Measurements from ENCODE around the gene TBC1D5.
A peak's percentile ranks its signal among the peaks of the same experiment; 100 is the strongest.
"Not testable (repeated sequence)": the region's sequence is repeated elsewhere in the genome, so short reads cannot be mapped to it uniquely, and the experiment has no call there.

Gene TBC1D5

DNA sequence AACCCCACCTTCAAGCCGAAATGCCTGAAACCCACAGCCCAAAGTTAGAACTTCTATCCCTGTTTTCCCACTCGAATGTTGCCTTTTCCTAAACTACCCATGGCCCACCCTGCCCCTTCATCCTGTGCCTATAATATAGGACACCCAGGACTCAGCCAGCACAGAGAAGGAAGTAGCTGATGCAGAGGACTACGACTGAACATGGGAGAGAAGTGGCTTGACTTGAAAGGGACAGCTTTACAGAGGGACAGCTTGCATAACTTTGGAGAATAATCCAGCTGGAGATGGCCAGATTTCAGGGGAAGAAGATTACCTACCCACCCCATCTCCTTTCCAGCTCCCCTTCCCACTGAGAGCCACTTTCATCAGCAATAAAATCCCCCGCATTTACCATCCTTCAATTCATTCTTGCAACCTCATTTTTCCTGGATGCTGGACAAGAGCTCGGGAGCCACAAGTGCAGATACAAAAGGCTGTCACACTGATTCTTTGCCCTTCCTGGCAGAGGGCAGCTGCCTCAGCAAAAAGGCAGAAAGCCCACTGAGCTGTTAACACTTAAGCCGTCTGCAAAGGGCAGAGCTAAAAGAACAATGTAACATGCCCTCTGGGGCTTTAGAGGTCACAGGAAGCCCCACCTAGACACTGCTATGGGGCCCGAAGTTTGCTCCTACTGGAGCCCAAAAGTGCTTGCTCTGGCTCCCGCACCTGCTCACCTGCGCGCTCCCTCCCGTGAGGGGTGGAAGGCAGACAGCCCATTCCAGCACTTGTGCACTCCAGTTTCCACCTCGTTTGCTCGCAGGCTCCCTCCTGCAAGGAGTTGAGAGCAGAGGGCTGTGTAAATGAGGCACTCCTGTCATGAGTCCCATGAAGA is 224.0 kb downstream of the TBC1D5 start:
- no peak for DNase-seq

DNA sequence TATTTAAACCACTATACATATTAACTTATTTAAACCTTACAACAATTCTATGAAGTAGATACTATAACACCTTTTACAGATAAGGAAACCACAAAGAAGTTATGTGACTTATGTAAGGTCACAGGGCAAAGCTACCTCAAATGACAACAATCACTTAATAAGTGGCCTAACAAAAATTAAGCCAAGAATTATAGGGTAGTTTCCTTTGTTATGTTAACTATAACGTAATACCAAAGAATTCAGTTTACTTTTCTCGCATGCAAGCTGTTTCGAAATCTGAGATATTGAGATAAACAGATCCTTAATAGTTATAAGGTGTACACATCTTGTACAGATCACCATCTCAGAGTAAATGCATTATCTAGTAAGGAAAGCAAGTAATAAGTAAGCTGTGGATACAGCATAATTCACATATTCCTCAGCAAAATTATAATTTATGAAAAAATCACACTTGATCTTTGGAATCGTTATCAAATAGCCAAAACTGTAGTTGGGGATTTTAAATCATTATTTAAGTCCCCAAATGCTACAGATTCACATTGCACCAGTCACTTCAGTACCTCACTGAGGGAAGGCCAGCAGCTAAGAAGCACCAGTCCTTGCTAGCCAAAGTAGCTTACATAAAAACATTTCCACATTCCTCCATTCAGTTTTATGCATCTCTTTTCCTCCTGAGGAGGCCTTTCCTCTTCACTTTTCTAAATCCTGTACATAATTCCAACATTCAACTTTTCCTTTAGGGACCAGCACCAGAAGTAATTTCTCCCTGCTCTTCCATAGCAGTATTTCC is 226.8 kb downstream of the TBC1D5 start:
- DNase-seq, result no peak

DNA sequence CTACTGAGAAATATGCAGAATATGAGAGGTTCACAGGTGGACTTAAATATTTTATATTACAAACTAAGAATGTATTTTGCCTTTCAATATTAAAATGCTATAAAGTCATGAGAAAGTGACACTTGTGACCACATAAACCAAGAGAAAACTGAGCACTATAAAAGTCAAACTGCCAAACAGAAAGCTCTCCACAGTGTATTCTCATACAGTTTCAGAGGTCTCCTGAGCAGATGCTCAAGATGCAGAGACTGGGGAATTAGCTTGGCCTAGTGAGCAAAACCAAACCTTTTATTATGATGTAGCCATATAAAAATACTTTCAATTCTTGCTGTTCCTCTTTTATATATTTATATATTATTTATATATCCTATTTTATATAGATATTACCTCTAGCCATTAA is 227.8 kb downstream of the TBC1D5 start:
- DNase-seq, result no peak

DNA sequence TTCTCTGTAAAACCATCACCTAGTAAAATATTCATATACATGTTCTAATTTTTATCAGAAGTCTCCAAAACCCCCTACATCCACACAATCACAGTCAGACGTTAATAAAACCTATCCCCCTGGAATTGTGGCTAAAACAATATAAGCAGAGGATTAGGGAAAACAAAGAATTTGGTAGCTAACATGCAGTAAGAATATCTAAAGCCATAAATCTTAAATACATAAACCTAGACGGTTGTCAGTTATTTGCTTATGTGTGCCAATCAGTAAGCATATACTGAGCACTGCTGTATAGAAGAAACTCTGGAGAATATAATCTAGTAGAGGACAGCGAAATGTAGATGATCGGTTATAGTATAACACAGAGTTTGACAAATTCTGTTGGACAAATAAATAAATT is 232.2 kb downstream of the TBC1D5 start:
- DNase-seq, result no peak

DNA sequence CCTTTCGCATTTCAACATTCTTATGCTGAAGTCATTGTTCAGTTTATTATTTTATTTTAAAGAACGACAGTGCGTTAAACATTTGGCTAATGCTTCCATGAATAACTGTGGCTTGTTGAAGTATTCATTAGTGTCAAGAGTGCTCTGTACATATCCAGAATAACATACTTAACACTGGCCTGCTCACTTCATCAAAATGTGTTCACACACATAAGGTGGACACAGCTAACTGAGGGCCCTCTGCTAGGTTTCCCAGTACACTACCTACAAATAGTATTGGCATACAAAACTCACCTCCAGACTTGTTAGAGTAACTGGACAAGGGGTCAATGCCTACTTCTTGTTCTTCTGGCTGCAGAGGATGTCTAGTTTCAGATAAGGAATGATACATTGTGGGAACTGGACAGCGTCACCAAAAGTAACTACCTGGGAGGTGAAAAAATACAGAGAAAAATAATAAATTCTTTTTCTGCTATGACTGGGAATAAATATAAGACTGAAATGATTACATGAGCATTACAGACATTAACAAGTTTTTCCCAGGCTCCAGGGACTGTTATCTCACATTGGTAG is 234.2 kb downstream of the TBC1D5 start:
- no peak for DNase-seq

DNA sequence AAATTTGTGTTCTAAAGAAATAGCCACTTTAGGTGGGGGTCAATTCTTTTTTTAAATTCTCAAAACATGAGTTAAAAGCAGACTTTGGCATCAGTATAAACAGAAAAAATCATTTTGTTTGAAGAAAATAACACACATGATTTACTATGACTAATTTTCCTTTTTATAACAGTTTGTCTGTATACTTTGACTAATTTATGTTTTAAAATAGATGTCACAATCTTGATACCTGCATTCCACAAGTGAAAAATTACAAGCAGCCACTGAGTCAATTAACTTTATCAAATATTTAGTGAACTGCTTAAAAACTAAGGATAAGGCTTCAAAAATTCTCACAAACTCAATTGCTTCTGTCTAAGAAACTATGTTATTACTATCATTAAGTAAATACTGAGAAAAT is 235.0 kb downstream of the TBC1D5 start:
- DNase-seq, result no peak

DNA sequence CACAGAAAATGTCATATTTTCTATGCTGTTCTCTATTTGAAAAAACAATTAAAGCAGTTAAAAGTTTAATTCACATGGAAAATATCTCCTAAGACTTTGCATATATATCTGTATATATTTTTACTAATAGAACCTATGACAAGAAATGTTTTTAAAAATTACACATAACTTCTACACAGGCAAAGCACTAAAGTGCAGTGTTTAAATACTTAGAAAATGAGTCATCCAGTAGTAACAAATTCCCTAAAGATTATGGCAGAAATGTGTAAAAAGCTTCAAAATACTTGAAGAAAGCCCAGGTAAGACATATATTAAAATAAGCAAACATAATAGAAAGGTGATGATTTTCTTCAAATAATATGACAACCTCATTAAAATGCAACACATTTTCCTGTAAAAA is 236.6 kb downstream of the TBC1D5 start:
- peak; percentile 24 for DNase-seq

DNA sequence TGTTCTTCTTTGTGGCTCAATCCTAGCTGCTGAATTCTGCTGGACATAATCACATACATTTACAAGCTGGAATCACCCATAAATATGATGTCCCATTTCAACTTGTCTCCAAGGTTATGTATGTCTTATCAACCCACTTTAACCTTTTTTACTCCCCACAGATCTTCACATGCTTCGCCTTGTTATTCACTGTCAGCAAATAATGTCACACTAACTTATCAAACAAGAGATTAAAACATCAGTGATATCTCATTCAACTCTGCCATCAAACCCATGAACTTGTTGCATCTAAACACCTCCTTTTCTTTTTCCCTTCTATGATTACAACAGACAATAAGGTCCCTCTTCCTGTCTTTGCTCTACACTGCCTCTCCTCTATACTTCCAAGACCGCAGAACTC is 240.7 kb downstream of the TBC1D5 start:
- DNase-seq, result no peak

DNA sequence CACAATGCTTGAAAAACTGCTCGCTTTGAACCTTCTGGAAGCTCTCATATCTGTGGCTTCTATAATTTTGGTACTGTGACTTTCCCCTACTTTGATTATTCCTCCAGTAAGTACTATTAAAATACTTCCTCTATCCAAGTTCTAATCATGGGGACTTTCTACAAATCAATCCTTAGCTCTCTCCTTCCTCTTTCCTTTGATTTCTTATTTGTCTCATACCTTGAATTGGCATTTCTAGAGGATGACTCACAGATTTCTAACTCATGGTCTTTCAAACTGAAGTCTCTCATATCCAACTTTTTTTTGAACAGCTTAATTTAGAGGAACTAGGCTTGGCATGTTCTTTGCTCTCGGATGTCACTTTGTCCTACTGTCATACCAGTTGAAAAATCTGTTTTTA is 241.8 kb downstream of the TBC1D5 start:
- DNase-seq, result no peak

DNA sequence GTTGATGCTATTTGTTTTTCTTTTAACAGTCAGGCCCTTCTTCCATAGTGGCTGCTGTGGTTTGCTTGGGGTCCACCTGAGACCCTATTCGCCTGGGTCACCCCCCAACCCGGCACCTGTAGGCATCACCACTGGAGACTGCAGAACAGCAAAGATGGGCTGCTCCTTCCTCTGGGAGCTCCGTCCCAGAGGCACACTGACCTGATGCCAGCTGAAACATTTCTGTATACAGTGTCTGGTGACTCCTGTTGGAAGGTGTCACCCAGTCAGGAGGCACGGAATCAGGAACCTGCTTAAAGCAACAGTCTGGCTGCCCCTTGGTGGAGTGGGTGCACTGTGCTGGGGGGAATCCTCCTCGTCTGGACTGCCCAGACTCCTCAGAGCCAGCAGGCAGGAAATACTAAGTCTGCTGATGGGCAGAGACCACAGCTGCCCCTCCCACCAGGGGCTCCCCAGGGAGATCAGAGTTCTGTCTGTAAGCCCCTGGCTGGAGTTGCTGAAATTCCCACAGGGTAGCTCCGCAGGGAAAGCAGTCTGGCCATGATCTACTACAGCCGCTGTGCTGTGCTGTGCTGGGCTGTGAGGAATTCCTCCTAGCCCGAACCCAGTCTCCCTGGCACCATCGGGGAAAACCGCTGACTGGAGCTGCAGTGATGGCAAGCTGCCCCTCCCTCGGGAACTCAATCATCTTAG is 248.2 kb downstream of the TBC1D5 start:
- no peak for DNase-seq

DNA sequence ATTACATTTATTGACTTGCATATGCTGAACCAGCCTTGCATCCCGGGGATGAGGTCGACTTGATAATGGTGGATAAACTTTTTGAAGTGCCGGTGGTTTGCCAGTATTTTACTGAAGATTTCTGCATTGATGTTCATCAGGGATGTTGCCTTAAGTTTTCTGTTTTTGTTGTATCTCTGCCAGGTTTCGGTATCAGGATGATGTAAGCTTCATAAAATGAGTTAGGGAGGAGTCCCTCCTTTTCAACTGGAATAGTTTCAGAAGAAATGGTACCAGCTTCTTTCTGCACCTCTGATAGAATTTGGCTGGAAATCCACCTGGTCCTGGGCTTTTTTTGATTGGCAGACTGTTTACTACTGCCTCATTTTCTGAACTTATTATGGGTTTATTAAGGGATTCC is 250.8 kb downstream of the TBC1D5 start:
- DNase-seq, result peak; percentile 89

DNA sequence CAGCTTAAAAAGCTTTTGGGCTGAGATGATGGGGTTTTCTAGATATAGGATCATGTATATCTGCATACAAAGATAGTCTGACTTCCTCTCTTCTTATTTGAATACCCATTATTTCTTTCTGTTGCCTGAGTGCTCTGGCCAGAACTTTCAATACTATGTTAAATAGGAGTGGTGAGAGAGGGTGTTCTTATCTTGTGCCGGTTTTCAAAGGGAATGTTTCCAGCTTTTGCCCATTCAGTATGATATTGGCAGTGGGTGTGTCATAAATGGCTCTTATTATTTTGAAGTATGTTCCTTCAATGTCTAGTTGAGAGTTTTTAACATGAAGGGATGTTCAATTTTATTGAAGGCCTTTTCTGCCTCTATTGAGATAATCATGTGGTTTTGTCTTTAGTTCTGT is 251.2 kb downstream of the TBC1D5 start:
- not testable (repeated sequence) for DNase-seq

DNA sequence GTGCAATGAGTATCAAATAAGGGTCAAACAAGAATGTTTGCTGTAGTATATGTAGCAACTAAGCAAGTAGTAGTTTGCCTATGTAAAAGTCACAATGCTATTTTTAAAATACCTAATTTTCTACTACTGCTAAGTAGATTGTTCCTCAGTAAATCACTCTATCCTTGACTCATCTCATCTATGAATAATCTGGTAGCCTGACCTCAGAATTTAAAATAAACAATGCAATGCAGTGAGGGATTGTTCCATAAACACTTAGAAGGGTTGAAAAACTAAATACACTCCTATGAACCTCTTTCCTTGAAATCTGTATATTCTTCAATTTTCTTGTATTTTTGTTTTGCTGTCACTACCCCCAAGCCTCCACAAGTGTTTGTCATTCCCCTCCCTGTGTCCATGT is 253.3 kb downstream of the TBC1D5 start:
- DNase-seq, result no peak

DNA sequence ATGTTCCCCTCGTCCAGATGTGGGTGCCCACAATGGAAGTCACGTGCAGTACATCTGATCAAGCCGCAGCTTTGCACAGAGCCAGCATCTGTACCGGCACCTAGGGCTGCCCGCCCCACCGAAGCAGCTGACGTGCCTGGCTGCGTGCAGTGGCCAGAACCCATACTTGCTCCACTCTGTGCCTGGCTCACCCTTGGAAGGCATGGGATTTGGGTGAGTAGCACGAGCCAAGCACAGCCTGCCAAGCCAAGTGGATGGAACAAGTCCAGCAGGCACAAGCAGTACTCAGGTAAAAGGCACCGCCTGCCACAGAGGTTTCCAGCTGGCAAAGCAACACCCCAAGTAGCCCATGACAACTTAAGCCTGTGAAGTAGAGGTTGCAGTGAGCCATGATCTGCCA is 261.3 kb downstream of the TBC1D5 start:
- no peak for DNase-seq

DNA sequence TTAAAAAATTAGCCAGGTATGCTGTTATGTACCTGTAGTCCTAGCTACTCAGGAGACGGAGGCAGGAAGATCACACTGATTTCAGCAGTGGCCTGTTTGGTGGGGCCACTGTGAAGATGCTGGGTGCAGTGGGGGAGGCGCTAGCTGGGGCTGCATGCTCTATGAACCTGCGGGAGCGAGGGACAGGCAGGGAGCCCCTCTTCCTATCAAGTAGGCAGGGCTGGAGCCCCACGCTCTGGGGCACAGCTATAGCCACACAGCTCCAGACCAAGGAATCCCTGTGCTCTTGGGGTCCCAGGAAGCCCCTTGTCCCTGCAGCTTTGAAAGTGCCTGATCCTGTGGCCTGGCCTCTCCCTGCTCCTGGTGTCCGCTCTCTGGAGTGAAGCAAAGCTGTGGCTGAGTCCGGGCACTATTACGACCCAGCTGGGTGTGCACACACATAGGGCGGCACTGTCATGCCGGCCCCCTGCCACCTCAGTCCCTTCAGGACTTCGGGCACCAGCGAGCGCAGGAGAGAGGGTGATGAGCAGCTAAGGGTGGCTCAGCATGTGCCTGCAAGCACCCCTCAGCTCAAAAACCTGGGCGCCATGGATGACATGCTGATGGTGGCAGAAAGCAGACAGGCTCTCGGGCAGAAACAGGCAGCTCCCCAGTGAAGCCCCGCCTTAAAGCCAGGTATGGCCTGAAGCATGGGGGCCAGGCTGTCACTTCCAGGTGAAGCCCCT is 262.6 kb downstream of the TBC1D5 start:
- no peak for DNase-seq

DNA sequence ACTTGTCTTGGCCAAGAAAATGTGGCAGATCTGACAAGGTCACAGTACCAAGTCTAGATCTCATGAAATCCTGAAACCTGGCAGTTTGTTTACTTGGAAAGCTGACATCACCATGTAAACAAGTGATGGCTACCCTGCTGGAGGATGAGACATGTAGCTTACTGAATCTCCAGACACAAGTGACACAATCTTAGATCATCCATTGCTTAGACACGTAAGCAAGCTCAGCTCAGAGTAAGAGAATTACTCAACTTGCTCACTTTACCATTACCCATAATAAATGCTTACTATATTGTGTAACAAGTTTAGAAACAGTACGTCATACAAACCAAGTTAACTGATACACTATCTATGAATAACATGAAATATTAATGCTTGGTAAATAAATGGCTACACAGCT is 263.8 kb downstream of the TBC1D5 start:
- peak; percentile 77 for DNase-seq

DNA sequence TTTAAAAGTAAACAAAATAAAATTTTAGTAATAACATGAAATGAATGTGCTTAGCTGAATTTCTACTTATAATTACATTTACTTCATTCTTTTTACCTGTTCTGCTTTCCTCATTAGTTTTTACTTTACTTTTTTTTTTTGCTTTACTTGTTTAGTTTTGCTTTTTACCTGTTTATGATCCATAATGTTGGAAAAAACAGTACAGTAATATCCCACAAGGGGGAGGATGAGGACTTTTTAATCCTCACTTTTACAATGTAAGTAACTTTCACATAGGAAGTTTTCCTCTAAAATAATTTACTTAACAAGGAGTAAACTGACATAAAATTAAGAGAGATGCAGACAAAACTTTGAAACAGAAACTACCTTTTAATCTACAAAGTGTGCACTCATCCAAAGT is 268.7 kb downstream of the TBC1D5 start:
- DNase-seq, result no peak

DNA sequence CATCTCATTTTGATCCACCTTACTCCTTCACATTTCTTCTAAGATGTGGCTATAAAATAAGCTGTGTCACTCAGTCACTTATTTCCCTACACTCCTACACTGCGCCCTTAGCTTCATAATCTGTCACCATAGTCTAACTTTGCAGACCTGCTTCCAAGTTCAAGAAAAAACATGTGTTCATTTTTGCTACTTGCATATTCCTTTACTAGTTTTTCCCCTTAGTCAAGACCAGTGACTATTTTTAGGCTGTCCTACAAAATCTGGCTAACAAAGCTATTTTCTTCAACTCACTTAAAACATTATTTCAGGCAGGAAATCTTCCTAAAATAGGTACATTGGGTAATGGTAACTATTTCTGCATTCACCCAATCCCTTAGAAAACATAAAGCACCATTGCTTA is 272.5 kb downstream of the TBC1D5 start:
- no peak for DNase-seq

DNA sequence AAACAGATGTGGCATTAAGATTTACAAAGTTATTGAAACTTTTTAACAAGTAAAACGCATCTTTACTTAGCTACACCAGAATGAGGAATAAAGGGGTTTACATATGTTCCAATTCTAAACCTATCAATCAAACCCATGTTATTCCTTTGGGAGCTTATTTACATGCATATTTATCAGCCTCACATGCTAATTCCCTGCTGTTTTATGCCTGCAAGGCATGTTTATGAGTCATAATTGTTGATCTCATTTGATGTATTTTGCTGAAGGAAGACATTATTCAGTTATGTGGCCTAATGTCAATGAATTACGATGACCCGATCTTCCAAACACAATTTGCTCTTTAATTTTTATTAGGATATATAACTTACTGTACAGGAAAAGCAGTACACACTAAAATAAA is 272.9 kb downstream of the TBC1D5 start:
- peak; percentile 26 for DNase-seq

DNA sequence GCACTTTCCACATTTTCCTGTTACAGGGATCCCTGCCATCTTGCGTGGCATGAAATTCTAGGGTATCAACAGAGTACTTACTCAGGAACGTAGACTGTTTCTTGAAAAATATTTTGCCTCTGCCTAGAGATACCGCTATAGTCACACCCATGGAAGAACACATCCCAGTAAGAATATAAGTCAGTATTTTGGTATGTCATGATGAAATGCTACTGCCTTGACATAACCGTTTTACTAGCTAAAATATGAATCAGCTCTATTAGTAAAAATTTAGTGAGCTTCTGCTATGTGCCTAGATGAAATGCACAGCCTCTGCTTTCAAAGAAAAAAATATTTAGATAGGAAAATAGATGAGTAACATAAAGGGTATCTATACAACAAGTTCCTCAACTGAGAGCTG is 276.4 kb downstream of the TBC1D5 start:
- DNase-seq, result peak; percentile 39

DNA sequence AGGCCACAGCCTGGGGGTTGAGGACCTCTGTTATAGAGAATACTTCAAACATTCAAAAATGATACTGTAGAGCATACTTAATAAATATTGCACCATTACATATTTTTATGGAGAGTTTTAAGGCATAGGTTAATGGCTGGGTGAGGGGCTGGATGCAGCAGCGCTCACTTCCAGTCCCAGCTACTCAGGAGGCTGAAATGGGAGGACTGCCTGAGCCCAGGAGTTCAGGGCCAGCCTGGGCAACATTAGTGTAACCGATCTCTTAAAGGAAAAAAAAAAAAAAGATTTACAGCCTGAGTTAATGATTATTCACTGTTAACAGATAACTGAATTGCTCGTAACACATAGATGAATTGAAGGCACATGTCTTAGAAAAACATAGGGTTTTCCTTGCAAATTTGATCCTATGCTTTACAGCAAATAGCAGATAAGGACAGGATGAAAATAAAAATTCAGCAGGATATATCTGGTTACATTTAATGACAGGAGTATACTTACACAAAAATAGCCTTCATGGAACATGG is 282.9 kb downstream of the TBC1D5 start:
- DNase-seq, result no peak

DNA sequence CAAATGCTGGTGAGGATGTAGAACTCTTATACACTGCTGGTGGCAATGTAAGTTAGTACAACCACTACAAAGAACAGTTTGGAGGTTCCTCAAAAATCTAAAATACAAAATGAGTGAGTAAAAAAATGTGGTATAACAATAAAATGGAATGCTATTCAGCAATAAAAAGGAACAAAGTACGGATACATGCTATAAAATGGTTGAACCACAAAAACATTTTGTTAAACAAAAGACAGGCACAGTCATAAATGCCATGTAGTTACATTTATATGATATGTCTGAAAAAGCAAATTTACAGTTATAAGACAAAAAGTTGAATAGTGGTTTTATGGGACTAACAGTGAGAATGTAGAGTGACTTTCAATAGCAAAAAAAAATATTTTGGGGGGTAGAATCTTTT is 285.8 kb downstream of the TBC1D5 start:
- DNase-seq, result no peak

Data from NCI-H226 (cell line).